ENCODE measurements around the gene HSP90AB1. TPM values are rescaled to one million over a fixed set of nuclear protein-coding genes. Genes with fewer than 3 reads are reported as not detected.
A peak's percentile ranks its signal among the peaks of the same experiment; 100 is the strongest.

HSP90AB1 gene
- polyA plus RNA-seq, 1 experiment: 943 TPM

- Histone ChIP-seq H3K27ac (ENCODE audit: low read depth, low read length) (peak overlapping the region; percentile 39), H3K4me3 (ENCODE audit: low read depth, low read length) (peak overlapping the region; percentile 86), H3K27me3 (ENCODE audit: control insufficient read depth, insufficient read depth, low read length) (peaks cover 7% of the 10 kb centered on the region), H3K9me3 (ENCODE audit: control insufficient read depth, insufficient read depth, low read length) (no peaks in the 10 kb centered on the region; the same call in 1 of the 2 replicates)
- CTCF ChIA-PET: interaction anchor here (1.2 kb wide), 1 partner anchor 49 kb away, joined by 4 read pairs; the partner anchor contains the start of gene AARS2
- POLR2A ChIA-PET: interaction anchor here (1.5 kb wide), 1 partner anchor 17 kb away, joined by 8 read pairs; the partner anchor contains the start of gene HSP90AB1
- no peak for TF ChIP-seq CTCF (IDR thresholded peaks at IDR 0.05; ENCODE audit: low read depth, low read length)
- DNase-seq (ENCODE audit: low read depth, low spot score): no peak
Observed at GRCh38 chr6:44263354-44264100, 16.6 kb downstream of the HSP90AB1 start.

GRCh38 chr6:44264154-44265006 is 17.5 kb downstream of the HSP90AB1 start:
- no peak for DNase-seq (ENCODE audit: low read depth, low spot score)
- CTCF ChIA-PET: no interaction called here
- POLR2A ChIA-PET: interaction anchor here (0.6 to 1.5 kb wide), 3 partner anchors 7 to 43 kb away, joined by 3 to 8 read pairs (median 4); partner anchors contain the start of genes HSP90AB1 and SLC35B2

GRCh38 chr6:44265007-44265721 is 18.3 kb downstream of the HSP90AB1 start, which contains the start of gene NFKBIE:
TSS of gene NFKBIE (minus strand) at chr6:44265551. CDS start at chr6:44265346, 205 bp downstream.
- CTCF ChIA-PET: interaction anchor here (3.6 to 6.0 kb wide), 2 partner anchors 8 to 73 kb away, joined by 18 to 93 read pairs; partner anchors contain the start of gene SLC35B2
- POLR2A ChIA-PET: interaction anchor here (1.0 to 1.5 kb wide), 2 partner anchors 8 to 18 kb away, joined by 4 to 8 read pairs; partner anchors contain the start of genes HSP90AB1 and SLC35B2

More at GRCh38 chr6:44264154-44265006, 17.5 kb downstream of the HSP90AB1 start:
- peaks cover 15% of the 10 kb centered on the region for H3K27me3 ChIP-seq (ENCODE audit: control insufficient read depth, insufficient read depth, low read length)
- H3K9me3 ChIP-seq (ENCODE audit: control insufficient read depth, insufficient read depth, low read length): no peaks in the 10 kb centered on the region; the same call in 1 of the 2 replicates
- TF ChIP-seq CTCF (IDR thresholded peaks at IDR 0.05; ENCODE audit: low read depth, low read length): no peak
- peak overlapping the region; percentile 75 for H3K27ac ChIP-seq (ENCODE audit: low read depth, low read length)
- peak overlapping the region; percentile 86 for H3K4me3 ChIP-seq (ENCODE audit: low read depth, low read length)

More at GRCh38 chr6:44265007-44265721, 18.3 kb downstream of the HSP90AB1 start, which contains the start of gene NFKBIE:
- peak; percentile 37 for TF ChIP-seq CTCF (IDR thresholded peaks at IDR 0.05; ENCODE audit: low read depth, low read length)
- DNase-seq (ENCODE audit: low read depth, low spot score): peak; percentile 71
- peak within 1 kb of the TSS; percentile 75 for H3K27ac ChIP-seq (ENCODE audit: low read depth, low read length)
- no peaks in the 10 kb centered on the region; the same call in 1 of the 2 replicates for H3K9me3 ChIP-seq (ENCODE audit: control insufficient read depth, insufficient read depth, low read length)
- peak within 1 kb of the TSS; percentile 86 for H3K4me3 ChIP-seq (ENCODE audit: low read depth, low read length)
- peaks cover 22% of the 10 kb centered on the region for H3K27me3 ChIP-seq (ENCODE audit: control insufficient read depth, insufficient read depth, low read length)
